ENCODE results near the gene DNAJC5.

GRCh38 chr20:63974402-63975200 is 79.7 kb downstream of the DNAJC5 start:
- TF ChIP-seq CTCF (IDR thresholded peaks at IDR 0.05) (no peak), POLR2A (IDR thresholded peaks at IDR 0.05) (no peak), POLR2AphosphoS5 (IDR thresholded peaks at IDR 0.05) (no peak)
